ENCODE data around the gene ACER3.
"Not testable (repeated sequence)": the region's sequence is repeated elsewhere in the genome, so short reads cannot be mapped to it uniquely, and the experiment has no call there.

ACER3 gene

DNA sequence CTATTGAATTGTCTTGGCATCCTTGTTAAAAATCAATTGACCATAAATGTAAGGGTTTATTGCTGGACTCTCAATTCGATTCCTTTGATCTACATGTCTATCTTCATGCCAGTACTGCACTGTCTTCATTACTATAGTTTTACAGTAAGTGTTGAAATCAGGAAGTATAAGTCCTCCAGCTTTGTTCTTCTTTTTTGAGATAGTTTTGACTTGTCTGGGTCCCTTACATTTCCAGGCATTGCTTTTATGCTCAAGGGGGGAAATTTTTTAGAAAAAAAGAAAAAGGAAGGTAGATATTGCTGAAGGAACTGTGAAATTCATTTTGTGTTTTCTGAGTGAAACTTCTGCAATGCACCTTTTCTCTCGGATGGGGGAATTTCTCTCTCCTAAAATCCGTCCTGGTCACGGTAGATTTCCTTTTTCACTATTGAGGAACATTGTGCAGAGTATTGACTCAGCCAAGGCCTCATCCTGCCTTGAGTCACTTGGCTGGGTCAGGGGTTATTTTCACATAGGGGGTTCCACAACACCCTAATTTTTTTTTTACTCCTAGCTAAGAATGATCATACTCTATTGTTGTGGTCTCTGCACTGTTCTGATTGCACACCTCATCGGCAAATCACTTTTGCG lies 2.8 kb upstream of the ACER3 start:
- H3K9me3 Mint-ChIP-seq: no peaks in the 10 kb centered on the region
- H3K27me3 Mint-ChIP-seq (ENCODE audit: low read depth): no peaks in the 10 kb centered on the region
- H3K36me3 Mint-ChIP-seq (ENCODE audit: low read depth): no peaks in the 10 kb centered on the region
- H3K27ac Mint-ChIP-seq: no peak overlapping the region
- TF ChIP-seq, protein P1, sequence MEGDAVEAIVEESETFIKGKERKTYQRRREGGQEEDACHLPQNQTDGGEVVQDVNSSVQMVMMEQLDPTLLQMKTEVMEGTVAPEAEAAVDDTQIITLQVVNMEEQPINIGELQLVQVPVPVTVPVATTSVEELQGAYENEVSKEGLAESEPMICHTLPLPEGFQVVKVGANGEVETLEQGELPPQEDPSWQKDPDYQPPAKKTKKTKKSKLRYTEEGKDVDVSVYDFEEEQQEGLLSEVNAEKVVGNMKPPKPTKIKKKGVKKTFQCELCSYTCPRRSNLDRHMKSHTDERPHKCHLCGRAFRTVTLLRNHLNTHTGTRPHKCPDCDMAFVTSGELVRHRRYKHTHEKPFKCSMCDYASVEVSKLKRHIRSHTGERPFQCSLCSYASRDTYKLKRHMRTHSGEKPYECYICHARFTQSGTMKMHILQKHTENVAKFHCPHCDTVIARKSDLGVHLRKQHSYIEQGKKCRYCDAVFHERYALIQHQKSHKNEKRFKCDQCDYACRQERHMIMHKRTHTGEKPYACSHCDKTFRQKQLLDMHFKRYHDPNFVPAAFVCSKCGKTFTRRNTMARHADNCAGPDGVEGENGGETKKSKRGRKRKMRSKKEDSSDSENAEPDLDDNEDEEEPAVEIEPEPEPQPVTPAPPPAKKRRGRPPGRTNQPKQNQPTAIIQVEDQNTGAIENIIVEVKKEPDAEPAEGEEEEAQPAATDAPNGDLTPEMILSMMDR (IDR thresholded peaks at IDR 0.05; ENCODE audit: unreplicated experiment in 3 of 3): no peak
- H3K4me1 Mint-ChIP-seq: peaks cover 14% of the 10 kb centered on the region
- H3K4me3 Mint-ChIP-seq: peak overlapping the region in 2 of 3 experiments; percentile 44 to 48

DNA sequence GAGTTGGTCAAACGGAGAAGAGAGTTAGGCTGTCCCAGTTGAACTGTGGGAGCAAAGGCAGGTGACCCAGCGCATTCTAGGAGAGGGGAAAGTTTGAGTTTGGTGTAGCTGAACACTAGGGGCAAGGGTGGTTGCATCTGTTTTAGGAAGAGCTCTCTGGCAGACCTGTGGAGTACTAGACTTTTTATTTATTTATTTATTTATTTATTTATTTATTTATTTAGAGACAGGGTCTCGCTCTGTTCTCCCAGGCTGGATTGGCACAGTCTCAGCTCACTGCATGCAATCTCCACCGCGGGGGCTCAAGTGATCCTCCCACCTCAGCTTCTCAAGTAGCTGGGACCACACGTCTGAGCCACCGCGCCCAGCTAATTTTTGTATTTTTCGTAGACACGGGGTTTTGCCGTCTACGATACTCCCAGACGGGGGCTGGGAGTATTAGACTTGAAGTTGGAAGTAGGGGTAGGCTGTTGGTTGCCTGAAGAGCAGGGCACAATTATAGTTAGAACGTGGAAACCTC lies 950 bp upstream of the ACER3 start:
- H3K4me3 Mint-ChIP-seq: peak overlapping the region; percentile 73 to 85 (median 82)
- H3K9me3 Mint-ChIP-seq: no peaks in the 10 kb centered on the region
- H3K4me1 Mint-ChIP-seq: peaks cover 14% of the 10 kb centered on the region
- no peaks in the 10 kb centered on the region for H3K27me3 Mint-ChIP-seq (ENCODE audit: low read depth)
- TF ChIP-seq, protein P1 (IDR thresholded peaks at IDR 0.05; ENCODE audit: unreplicated experiment in 3 of 3): no peak
- peak overlapping the region; percentile 8 to 71 (median 45) for H3K27ac Mint-ChIP-seq
- no peaks in the 10 kb centered on the region for H3K36me3 Mint-ChIP-seq (ENCODE audit: low read depth)

DNA sequence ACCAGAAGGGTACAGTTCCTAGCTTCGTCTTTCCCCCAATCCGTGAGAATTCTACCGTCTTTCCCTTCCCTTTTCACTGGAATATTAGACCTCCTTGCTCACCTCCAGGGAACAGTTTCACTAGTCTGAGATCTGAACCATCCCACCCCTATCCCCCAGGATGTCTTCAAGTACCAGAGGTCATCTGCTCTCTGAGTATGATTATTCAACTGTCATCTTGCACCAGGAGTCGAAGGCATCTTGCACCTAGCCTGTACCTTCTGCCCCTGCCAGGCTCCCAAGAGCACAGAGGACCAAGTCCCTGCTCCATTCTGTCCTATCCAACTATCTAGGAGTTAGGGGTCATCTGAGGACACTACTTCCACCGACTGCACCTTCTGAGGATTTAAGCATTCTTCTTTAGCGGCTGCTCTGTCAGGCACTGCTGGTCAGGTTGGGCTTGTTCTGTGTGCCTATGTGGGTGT lies 804 bp downstream of the ACER3 start:
- Mint-ChIP-seq H3K4me1 (peaks cover 14% of the 10 kb centered on the region), H3K27me3 (ENCODE audit: low read depth) (no peaks in the 10 kb centered on the region), H3K4me3 (peak overlapping the region; percentile 87 to 91 (median 88)), H3K36me3 (ENCODE audit: low read depth) (peaks cover 4% of the 10 kb centered on the region), H3K9me3 (no peaks in the 10 kb centered on the region), H3K27ac (peak overlapping the region; percentile 6 to 81 (median 48))
- TF ChIP-seq, protein P1 (IDR thresholded peaks at IDR 0.05; ENCODE audit: unreplicated experiment in 3 of 3): peak in 1 of 3 experiments; percentile 5

DNA sequence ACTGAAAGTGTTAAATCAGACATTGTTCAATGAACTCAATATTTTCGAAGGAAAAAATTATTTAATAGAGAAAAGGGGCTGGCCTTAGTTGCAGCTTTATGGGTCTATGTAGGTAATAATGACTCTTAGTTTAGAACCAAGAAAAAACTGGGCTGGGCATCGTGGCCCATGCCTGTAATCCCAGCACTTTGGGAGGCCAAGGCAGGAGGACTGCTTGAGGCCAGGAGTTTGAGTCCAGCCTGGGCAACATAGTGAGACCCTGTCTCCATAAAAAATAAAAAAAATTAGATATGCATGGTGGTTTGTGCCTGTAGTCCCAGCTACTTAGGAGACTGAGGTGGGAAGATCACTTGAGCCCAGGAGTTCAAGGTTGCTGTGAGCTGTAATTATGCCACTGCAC lies 2.1 kb downstream of the ACER3 start:
- not testable (repeated sequence) for H3K36me3 Mint-ChIP-seq (ENCODE audit: low read depth); H3K27me3 Mint-ChIP-seq (ENCODE audit: low read depth); H3K9me3 Mint-ChIP-seq; H3K27ac Mint-ChIP-seq
- Mint-ChIP-seq H3K4me1 (peaks cover 14% of the 10 kb centered on the region), H3K4me3 (peak overlapping the region in 1 of 3 experiments; percentile 41)

DNA sequence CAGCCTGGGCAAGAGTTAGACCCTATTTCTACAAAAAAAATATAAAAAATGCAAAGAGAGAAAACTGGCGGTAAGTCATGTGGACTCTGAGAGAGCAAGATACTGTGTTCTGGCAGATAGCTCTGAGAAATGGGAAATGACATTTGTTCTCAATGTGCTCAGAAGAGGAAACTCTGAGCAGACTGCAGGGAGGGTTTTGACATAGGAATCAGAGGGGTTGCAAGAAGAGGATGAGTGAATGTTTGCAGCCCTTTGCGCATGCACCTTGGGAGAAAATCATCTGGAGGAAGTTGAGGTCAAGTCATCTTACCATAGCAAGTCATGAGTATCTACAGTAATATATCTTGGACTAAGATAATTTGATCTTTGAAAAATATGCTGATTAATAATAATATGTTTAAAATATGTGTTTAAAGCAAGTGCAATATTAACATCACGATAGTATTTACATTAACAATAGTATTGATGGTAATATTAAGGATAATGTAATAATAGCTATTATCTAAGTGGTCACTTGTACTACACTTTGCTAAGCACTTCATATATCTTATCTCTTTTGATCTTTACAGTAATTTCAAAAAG lies 2.6 kb downstream of the ACER3 start:
- Mint-ChIP-seq H3K9me3 (no peaks in the 10 kb centered on the region), H3K4me1 (peaks cover 14% of the 10 kb centered on the region), H3K27ac (no peak overlapping the region), H3K36me3 (ENCODE audit: low read depth) (peaks cover 9% of the 10 kb centered on the region), H3K4me3 (peak overlapping the region in 1 of 3 experiments; percentile 32), H3K27me3 (ENCODE audit: low read depth) (no peaks in the 10 kb centered on the region)
- TF ChIP-seq, protein P1 (IDR thresholded peaks at IDR 0.05; ENCODE audit: unreplicated experiment in 3 of 3): no peak

DNA sequence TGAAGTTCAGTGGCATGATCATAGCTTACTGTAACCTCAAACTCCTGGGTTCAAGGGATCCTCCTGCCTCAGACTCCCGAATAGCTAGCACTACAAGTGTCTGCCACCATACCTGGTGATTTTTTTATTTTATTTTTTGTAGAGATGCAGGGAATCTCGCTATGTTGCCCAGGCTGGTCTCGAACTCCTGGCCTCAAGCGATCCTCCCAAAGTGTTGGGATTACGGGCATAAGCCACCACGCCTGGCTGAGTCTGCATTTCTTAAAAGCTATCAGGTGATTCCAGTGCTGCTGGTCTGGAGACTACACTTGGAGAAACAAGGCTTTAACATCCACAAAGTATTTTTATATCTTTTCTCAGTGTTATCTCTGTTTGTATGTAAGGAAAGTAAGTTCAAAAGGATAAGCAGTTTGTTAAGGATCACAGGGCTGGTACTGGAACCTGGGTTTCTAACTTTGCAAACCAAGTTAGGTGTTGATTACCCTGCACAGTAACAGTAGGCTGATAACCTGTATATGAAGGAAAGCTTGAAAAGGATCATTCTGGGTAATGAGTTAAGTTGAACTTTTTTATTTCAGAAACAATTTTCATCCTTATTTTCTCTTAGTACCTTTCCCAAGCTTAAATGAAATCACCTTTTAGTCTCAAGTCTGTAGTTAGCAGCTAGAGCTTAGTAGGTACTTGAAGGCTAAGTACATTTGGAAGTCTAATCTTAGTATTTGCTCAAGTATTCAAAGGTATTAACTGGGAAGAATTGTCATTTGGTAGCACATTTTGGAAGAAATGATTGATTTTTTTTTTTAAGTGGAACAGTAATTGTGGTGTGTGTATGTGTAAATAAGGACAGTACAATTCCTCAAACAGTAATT lies 12.5 kb downstream of the ACER3 start:
- H3K4me1 Mint-ChIP-seq: no peaks in the 10 kb centered on the region
- no peak overlapping the region for H3K4me3 Mint-ChIP-seq
- TF ChIP-seq, protein P1 (IDR thresholded peaks at IDR 0.05; ENCODE audit: unreplicated experiment in 3 of 3): no peak
- H3K36me3 Mint-ChIP-seq (ENCODE audit: low read depth): peaks cover 12% of the 10 kb centered on the region
- peaks cover 3% of the 10 kb centered on the region for H3K27me3 Mint-ChIP-seq (ENCODE audit: low read depth)
- no peaks in the 10 kb centered on the region for H3K9me3 Mint-ChIP-seq
- H3K27ac Mint-ChIP-seq: no peak overlapping the region

All from nephron (organoid).